GM19324 (cell line): ENCODE data around the gene PPP1R37.

Source experiments
- ATAC-seq: cut with Tn5 transposase; IDR thresholded peaks from one replicate; pipeline ENCODE4 v1.9.1; 2021; ENCODE audit warnings: mild to moderate bottlenecking, moderate library complexity; ENCODE audit not compliant: unreplicated experiment, low FRiP score

Gene PPP1R37, protein sequence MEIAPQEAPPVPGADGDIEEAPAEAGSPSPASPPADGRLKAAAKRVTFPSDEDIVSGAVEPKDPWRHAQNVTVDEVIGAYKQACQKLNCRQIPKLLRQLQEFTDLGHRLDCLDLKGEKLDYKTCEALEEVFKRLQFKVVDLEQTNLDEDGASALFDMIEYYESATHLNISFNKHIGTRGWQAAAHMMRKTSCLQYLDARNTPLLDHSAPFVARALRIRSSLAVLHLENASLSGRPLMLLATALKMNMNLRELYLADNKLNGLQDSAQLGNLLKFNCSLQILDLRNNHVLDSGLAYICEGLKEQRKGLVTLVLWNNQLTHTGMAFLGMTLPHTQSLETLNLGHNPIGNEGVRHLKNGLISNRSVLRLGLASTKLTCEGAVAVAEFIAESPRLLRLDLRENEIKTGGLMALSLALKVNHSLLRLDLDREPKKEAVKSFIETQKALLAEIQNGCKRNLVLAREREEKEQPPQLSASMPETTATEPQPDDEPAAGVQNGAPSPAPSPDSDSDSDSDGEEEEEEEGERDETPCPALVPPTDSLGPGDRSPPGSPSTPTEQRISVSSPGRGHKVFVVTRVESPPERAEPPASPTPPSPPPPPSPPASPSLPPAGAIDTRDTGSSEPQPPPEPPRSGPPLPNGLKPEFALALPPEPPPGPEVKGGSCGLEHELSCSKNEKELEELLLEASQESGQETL

DNA sequence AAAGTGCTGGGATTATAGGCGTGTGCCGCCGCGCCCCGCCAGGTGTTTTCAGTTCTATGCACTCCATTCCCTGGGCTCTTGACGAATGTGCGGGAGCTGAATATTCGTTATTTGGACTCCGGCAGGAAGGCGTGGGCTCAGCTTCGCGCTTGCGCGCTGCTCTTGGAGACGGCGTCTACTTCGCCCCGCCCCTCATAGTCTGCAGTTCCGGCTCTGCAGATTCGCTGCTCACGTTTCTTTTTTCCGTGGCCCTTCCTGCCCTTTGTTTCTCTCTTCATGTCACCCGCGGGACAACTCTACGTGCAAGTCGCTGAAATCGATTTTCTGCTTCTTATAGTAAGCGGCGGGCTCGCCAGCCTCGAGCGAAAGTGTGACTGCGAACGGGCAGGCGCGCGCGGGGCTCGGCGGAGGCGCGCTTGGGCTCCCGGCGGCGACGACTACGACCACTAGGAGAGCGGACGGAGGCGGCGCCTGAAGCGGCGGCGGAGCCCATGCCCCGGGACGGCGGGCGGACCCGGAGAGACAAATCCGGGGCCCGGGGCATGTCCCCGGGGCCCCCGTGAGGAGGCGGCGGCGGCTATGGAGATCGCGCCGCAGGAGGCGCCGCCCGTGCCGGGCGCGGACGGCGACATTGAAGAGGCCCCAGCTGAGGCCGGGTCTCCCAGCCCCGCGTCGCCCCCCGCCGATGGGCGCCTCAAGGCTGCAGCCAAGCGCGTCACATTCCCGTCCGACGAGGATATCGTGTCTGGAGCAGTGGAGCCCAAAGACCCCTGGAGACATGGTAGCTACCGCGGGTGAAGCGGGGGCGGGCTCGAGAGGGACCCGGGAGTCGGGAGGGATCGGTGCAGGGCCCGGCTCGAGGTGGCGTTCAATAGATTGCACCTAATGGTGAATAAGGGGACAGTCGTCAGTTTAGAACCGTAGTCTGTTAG, at the start of gene PPP1R37:
PPP1R37 (plus strand) TSS at position 433 of the 932 bp plus-strand sequence; CDS start at position 580, 147 bp downstream.
- ATAC-seq = peak; percentile 68

DNA sequence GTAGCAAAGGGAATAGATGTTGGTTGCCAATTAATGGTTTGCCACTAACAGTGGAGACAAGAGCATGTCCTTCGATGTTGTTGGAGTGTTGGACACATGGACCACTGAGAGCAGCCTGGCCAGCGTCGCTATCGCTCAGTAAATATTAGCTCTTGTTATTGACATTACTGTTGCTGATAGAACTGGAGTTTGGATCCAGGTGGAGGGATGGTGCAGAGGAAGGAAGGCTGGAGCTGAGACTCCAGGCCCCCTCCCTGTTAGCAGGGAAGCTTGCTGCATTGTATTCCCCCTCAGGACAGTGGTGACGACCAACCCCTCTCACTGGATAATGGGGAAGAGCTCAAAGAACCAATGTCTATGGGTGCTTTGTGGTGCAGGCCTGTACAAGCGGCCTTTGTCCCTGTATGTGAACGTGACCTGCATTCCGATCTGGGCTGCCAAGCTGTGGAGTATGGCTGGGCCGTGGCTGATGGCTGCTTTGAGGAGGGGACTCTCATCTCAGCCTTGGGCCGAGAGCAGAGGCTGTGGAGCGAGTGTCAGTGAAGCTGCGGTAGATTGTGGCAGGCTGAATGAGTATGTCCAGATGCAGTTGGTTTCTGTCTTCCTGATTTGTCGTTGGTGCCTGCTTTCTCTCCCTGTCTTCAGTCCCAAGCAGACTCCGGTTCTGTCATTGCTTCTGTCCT, 47.2 kb upstream of the PPP1R37 start:
- no peak for ATAC-seq

DNA sequence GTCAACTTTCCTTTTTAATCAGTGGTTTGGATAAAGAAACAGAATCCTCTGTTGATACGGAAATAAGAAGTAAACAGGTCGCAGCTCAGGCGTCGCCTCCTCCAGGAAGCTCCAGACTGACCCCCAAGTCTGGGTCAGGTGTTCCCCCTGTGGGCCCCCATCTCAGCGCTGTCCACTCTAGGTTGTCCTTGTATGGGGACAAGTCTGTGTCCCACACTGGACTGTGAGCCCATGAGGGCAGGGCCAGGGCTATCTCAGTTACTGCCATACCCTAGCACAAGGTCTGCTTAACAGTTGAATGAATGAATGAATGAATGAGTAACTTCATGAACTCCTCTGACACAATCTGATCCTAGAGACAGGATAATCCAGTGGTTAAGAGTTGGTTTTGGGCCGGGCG, 46.6 kb upstream of the PPP1R37 start:
- no peak for ATAC-seq

DNA sequence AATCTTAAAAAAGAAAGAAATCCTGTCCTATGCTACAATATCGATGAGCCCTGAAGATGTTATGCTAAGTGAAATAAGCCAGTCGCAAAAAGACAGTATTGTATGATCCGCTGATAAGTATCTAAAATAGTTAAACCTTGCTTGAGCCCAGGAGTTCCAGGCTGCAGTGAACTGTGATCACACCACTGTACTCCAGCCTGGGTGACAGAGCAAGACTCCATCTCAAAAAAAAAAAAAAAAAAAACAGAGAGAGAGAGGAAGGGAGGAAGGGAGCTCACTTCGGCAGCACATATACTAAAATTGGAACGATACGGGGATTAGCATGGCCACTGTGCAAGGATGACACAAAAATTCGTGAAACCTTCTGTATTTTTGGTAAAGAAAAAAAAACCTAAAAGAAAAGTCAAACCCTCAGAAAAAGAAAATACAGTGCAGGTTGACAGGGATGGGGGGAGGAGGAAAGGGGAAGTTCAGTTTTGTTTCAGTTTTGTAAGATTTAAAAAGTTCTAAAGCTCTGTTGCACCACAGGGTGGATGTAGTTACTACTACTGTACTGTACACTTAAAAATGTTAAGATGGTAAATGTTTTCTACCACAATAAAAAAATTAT, 45.7 kb upstream of the PPP1R37 start:
- no peak for ATAC-seq

DNA sequence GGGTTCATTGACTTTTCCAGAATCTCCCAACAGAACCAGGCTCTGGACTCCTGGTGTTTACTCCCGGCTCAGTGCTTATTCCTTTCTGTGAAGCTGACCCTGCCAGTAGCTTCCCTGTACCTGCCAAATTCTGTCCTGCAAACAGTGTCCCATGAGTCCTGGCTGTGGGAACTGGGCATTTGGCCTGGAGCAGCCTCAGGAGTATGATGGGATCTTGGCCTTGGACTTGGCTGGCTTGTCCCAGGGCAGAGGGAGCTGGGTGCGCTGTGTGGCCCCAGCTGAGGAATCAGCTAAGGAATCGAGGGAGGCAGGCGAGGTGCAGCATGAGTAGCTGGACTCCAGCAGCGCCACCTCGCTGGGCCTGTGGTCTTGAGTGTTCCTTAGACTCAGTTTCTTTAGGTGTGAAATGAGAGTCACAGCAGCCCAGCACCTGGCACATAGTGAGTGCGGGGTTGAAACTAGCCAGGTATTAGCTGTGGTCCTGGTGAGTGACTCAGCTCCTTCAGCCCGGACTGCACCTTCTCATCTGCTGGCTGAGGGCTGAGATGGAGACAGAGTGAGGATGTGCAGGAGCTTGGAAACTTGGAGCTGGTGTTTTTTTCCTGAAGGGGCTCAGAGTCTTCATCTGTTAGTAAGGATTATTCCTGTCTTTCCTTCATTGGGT, 43.8 kb upstream of the PPP1R37 start:
- ATAC-seq = no peak

DNA sequence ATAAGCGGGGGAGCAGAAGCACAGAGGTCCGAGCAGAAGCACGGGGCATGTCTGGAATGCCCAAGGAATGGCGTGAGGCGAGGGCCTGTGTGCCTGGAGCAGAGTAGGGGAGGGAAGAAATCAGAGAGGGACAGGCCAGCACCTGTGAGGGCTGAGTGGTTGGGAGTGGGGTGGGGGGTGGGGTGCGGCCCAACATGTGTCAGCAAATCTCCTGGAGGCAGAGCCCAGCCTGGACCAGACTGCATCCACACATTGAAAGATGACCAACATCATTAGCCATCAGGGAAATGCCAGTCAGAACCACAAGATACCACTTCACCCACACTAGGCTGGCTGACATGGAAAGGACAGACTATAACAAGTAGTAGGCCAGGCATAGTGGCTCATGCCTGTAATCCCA, 42.9 kb upstream of the PPP1R37 start:
- ATAC-seq = no peak

DNA sequence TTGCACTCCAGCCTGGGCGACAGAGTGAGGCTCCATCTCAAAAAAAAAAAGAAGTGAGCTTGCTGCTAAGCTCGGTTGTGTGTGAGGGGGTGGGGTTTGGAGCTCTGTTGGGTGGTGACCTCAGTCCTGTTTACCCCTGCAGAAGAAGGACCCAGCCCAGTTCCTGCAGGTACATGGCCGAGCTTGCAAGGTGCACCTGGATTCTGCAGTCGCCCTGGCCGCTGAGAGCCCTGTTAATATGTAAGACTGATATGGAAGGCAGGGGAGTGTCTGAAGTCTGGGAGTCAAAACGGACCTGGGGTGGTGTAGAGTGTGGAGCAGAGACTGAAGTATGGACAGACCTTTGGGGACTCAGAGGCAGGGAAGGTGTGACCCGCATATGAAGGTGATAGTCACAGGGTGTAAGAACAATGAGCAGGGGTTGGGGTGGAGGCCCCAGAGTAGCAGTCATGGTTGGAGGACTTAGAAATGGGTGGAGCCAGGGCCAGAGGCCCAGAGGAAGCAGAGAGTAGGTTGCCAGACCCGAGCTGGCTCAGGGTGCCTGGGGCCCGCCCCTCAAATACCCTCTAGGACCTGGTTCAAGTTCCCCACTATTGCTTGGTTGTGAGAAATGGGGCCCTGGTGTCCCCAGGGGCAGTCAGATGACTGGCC, 40.9 kb upstream of the PPP1R37 start:
- ATAC-seq = no peak

DNA sequence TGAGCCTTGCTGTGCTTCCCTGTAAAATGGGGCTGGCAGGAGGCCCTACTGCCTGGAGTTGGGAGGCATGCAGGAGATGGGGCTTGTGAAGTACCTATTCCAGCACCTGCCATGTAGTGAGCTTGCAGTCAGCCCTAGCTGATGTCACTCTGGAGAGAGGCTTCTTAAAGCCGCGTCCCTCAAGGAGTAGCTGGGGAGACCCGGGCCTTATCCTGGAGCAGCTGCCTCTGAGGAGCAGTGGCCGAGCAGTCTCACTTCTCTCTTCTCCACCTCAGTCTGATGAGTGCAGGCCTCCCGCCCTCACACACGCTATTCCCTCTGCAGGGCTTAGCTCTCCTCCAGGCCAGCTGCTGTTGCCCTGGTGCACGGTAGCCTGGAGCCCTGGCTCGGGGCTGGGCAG, 36.1 kb upstream of the PPP1R37 start:
- ATAC-seq = no peak

DNA sequence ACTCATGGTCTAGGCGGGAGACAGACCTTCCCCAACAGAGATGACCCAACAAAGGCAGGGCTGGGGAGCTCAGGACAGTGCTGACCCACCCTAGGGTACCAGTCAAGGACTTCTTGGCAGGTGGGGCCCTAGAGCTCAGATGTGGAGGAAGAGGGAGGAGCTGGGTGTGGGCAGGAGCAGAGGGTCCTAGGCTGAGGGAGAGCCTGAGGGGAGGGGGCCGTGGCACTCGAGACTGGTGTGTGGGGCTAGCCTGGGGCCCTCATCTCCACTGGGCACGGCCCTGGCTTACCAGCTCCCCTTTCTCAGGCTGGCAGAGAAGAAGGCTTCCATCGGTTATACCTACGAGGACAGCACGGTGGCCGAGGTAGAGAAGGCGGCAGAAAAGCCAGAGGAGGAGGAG, 35.5 kb upstream of the PPP1R37 start:
- ATAC-seq = no peak

DNA sequence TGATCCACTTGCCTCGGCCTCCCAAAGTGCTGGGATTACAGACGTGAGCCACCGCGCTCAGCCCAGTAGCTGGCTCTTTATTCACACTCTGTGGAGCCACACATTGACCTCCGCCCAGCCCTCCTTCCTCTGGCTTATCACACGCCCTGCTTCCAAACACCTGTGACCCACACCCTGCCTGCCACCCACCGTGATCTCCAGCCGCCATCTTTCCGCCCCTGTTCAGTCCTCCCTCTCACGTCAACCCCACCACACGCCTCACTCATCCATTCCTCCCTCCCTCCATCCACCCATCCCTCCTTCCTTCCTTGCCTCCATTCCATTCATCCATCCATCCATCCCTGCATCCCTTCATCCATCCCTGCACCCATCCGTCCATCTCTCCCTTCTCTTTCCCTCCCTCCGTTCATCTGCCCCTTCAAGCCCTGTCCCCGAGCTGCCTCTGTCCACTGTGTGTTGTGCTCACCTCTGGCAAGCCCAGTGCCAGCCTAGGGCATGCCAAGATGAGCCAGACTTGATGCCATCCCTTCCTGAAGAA, 34.3 kb upstream of the PPP1R37 start:
- ATAC-seq = no peak

DNA sequence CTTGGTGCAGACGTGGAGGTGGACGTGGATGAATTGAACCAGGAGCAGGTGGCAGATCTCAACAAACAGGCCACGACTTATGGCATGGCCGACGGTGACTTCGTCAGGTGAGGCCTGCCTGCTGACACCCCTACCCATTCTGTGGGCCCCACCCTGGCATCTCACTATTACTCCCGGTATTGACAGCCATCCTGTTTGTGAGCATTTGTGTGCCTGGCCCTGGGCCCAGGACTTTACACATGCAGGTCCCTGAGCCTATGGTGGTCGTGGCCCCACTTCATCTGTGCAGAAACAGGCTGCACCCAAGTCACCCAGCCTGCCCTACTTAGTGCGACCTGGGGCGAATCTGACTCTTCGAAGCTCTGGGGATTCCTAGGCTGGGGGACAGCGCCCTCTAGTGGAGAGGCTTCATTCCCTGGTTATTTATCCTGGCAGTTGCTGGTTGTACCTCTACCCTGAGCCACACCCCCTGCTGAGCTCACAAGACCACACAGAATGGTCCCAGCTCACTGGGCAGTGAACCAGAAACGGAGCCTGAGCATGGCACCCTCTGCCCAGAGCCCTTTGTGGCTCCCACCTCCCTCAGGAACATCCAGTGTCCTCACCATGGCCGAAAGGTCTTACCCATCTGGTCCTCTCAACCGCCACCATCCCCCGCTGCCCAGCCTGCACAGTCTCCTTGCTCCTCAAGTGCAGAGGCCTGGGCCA, 33.6 kb upstream of the PPP1R37 start:
- peak; percentile 59 for ATAC-seq

DNA sequence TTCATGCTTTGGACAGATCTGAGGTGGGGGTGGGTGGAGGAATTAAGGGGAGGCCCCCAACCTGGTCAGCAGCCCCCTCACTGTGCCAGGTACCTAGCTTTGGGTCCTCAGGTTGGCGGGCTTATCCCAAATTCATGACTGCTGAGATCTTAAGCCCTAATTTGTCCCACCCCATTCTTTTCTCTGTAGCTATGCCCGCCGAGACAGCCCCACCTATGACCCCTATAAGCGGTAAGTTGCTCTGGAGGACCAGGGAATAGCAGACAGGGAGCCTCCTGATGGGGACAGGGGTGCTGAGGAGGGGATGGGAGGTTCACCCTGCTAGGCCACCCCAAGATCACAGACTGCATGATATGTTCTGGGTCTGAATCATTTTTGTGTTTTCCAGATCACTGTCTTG, 31.0 kb upstream of the PPP1R37 start:
- no peak for ATAC-seq

DNA sequence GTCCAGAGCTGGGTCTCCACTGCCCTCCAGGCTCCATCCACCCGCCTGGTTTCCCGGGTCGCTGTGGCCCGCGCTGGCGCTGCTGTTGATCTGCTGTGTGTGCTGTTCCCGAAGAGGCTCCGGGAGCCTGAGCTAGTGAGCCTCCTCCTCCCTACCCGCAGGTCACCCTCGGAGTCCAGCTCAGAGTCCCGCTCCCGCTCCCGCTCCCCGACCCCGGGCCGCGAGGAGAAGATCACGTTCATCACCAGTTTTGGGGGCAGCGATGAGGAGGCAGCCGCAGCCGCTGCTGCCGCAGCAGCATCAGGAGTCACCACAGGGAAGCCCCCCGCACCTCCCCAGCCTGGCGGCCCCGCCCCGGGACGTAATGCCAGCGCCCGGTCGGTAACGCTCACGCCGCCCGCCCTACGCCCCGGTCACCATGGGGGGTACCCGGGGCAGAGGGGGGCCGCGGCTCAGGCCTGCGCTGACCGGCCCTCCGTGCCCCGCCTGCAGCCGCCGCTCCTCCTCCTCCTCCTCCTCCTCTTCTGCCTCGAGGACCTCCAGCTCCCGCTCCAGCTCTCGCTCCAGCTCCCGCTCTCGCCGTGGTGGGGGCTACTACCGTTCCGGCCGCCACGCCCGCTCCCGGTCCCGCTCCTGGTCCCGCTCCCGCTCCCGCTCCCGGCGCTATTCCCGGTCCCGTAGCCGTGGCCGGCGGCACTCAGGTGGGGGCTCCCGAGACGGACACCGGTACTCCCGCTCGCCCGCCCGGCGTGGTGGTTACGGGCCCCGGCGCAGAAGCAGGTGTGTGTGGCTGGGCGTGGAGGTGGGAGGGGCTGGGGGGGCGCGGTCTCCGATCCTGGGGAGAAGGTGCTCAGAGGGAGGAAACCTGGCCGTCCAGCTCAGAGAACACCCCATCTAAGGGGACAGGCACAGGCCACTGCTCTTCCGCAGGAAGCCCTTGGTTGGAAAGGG, 28.9 kb upstream of the PPP1R37 start:
- no peak for ATAC-seq

DNA sequence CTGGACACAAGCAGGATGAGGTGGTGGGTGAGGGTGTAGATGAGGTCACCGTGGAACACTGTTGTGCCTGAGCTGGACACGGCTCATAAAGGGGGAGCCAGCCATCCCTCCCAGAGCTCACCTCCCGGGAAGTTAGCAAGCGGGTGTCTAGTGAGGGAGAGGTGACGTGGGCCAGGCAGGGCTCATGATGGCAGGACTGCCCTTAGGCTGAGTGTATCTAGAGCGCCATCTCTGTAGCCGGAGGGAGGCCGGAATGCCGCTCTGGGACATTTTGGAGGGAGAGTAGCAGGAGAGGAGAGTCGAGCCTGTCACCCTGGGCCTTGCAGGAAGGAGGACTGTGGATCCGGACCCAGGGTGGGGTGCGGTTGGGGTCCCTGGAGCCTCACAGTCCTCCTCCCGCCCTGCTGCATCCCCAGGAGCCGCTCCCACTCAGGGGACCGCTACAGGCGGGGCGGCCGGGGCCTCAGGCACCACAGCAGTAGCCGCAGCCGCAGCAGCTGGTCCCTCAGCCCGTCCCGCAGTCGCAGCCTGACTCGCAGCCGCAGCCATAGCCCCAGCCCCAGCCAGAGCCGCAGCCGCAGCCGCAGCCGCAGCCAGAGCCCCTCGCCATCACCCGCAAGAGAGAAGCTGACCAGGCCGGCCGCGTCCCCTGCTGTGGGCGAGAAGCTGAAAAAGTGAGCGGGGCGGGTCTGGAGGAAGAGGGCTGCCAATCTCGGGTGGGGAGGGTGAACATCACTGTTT, 25.9 kb upstream of the PPP1R37 start:
- ATAC-seq = no peak

DNA sequence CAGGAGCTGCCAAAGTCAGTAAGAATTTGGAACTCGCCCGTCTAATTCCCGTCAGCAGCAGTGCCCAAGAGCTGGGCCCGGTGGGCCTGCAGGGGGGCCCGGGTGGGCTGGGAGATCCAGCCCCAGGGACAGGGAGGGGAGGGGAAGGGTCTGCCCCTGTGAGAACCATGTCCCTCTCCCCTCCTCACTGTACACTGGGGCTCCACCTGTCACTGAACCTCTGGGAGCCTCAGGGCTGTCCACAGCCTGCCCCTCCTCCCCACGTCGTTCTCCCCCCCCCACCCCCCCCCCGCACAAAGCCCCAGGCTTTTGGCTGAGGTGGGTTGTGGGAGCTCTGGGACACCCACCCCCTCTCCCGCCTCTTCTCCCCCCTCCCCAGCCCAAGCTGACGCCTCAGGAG, 24.9 kb upstream of the PPP1R37 start:
- no peak for ATAC-seq

DNA sequence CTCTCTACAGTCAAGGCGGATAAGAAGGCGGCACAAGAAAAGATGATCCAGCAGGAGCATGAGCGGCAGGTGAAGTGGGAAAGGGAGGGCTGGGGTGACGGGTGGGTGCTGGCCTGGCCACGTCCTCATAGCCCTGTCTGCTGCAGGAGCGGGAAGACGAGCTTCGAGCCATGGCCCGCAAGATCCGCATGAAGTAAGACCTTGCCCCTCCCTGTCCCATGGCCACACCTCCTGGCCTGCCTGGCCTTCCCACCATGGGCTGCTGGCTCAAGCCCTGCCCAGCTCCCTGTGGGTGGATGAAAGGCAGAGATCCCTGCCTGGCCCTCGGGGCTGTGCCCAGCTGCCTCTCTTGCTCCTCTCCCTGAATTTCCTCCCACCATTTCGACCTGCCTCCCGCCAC, 23.9 kb upstream of the PPP1R37 start:
- no peak for ATAC-seq
